Neural progenitor cell (in vitro differentiated cells): ENCODE results near the gene USP13.

Source experiments
- CTCF ChIP-seq: fragments of 200-600 bp; sonication (generic); IDR thresholded peaks from 2 replicates; pipeline ENCODE4 v1.5.1; 2017; ENCODE audit warnings: antibody characterized with exemption, mild to moderate bottlenecking
- EZH2 ChIP-seq: fragments of 200-600 bp; sonication (generic); IDR thresholded peaks from 2 replicates; pipeline ENCODE4 v1.6.1; 2017; ENCODE audit warnings: antibody characterized with exemption, mild to moderate bottlenecking, moderate library complexity
- EZH2phosphoT487 ChIP-seq: fragments of 200-600 bp; sonication (generic); IDR thresholded peaks from 2 replicates; pipeline ENCODE4 v1.6.1; 2017; ENCODE audit warnings: antibody characterized with exemption

GRCh38 chr3:179658606-179659005 lies 5.8 kb downstream of the USP13 start:
- no peak for TF ChIP-seq CTCF
- no peak for TF ChIP-seq EZH2phosphoT487
- TF ChIP-seq EZH2 = no peak
